K562 (cell line): ENCODE results near the gene BCCIP. TPM values are rescaled to one million over a fixed set of nuclear protein-coding genes. Genes with fewer than 3 reads are reported as not detected.

ENCODE experiments used
- BRD9 ChIP-seq: fragments of 450-650 bp; IDR thresholded peaks from 2 replicates; pipeline ENCODE4 v1.6.1; 2018; ENCODE audit warnings: low read depth; ENCODE audit not compliant: partially characterized antibody
- MYNN ChIP-seq, 2 experiments: sonication (generic); formaldehyde crosslinking in 1 of 2; IDR thresholded peaks; 2 replicates each; pipeline versions ENCODE4 v1.5.0 to v1.6.1; 2016 to 2020; ENCODE audit warnings: antibody characterized with exemption in 1 of 2, missing genetic modification reagents in 1 of 2
- NONO ChIP-seq, 2 experiments: fragments of 200-400 bp in 1 of 2; fragments of 450-650 bp in 1 of 2; formaldehyde crosslinking in 1 of 2; IDR thresholded peaks; 2 replicates each; pipeline ENCODE4 v1.6.1; 2017; ENCODE audit warnings: low read depth in 2 of 2, mild to moderate bottlenecking in 2 of 2, moderate library complexity in 2 of 2, low read length in 1 of 2
- PHF20 ChIP-seq: fragments of 450-650 bp; IDR thresholded peaks from 2 replicates; pipeline ENCODE4 v1.6.1; 2018; ENCODE audit not compliant: partially characterized antibody
- SNRNP70 ChIP-seq: fragments of 200-400 bp; formaldehyde crosslinking; optimal IDR thresholded peaks from 2 replicates; pipeline ENCODE3; 2017; ENCODE audit warnings: low read depth, low read length
- SRSF7 ChIP-seq: fragments of 200-400 bp; formaldehyde crosslinking; optimal IDR thresholded peaks from 2 replicates; pipeline ENCODE3; 2017; ENCODE audit warnings: mild to moderate bottlenecking, low read depth, low read length
- TARDBP ChIP-seq: fragments of 450-650 bp; IDR thresholded peaks from 2 replicates; pipeline ENCODE4 v1.6.1; 2016
- TFAM ChIP-seq: fragments of 250-450 bp; sonication (Bioruptor Pico); conservative IDR thresholded peaks from 2 replicates; pipeline ENCODE4 v1.5.0; 2021; ENCODE audit warnings: mild to moderate bottlenecking, moderate library complexity
- ZBTB7A ChIP-seq: IDR thresholded peaks from 2 replicates; pipeline ENCODE4 v1.6.1; 2011; ENCODE audit warnings: low read depth, mild to moderate bottlenecking, low read length, moderate library complexity, borderline replicate concordance; ENCODE audit not compliant: control insufficient read depth
- ZFPM2 ChIP-seq: fragments of 250-450 bp; sonication (Bioruptor Pico); IDR thresholded peaks from 2 replicates; pipeline ENCODE4 v1.5.1; 2022; ENCODE audit warnings: mild to moderate bottlenecking
- ZNF253 ChIP-seq: fragments of 250-450 bp; sonication (Bioruptor Pico); conservative IDR thresholded peaks from 2 replicates; pipeline ENCODE4 v1.6.1; 2021; ENCODE audit warnings: mild to moderate bottlenecking
- ZNF699 ChIP-seq: fragments of 250-450 bp; sonication (Bioruptor Pico); IDR thresholded peaks from 2 replicates; pipeline ENCODE4 v1.8.0; 2021; ENCODE audit warnings: mild to moderate bottlenecking, moderate library complexity; ENCODE audit not compliant: insufficient replicate concordance
- polyA plus RNA-seq, 8 experiments: library from polyadenylated mRNA; depleted of rRNA in 4 of 8; stranded (reverse) in 5 of 8; unstranded in 3 of 8; fragments of >200 nt; fragmentation: Nextera tagmentation in 2 of 8; fragmentation: Illumina TruSeq in 1 of 8; extraction: Ambion mirVana in 2 of 8; extraction: Trizol in 1 of 8; gene quantifications; 2 replicates each; pipeline versions ENCODE4 v1.2.1 to v1.2.3, GENCODE V29; 2011 to 2014; ENCODE audit warnings: inconsistent platforms in 1 of 8, missing spikeins in 1 of 8
- total RNA-seq, 7 experiments: library from RNA; depleted of rRNA in 6 of 7; stranded (reverse); fragments of >200 nt in 6 of 7; fragmentation: Illumina TruSeq in 2 of 7; extraction: Trizol in 2 of 7; gene quantifications; 2 replicates each; pipeline versions ENCODE4 v1.2.1 to v1.2.3, GENCODE V29; 2011 to 2021; ENCODE audit warnings: low replicate concordance in 1 of 7
- TF ChIP-seq, protein P1 (sequence below): fragments of 250-450 bp; sonication (Bioruptor Pico); IDR thresholded peaks from 2 replicates; pipeline ENCODE4 v1.4.0; 2020; ENCODE audit warnings: borderline replicate concordance
- TF ChIP-seq, protein P2 (sequence below): IDR thresholded peaks from 3 replicates; pipeline ENCODE4 v1.6.1; 2011; ENCODE audit warnings: borderline replicate concordance, mild to moderate bottlenecking; ENCODE audit not compliant: insufficient read length, insufficient read depth
- TF ChIP-seq, protein P3 (sequence below): sonication (generic); formaldehyde crosslinking; IDR thresholded peaks from 2 replicates; pipeline ENCODE4 v1.8.0; 2023; ENCODE audit warnings: missing genetic modification reagents, mild to moderate bottlenecking, borderline replicate concordance
- TF ChIP-seq, protein P4 (sequence below): sonication (generic); formaldehyde crosslinking; IDR thresholded peaks from 2 replicates; pipeline ENCODE4 v1.8.1; 2023; ENCODE audit warnings: mild to moderate bottlenecking, missing genetic modification reagents, moderate library complexity

The BCCIP gene
- total and polyA plus RNA-seq, 9 of the 15 experiments (the other 6 are each of a cell fraction or from before 2014, with no cell fraction given) = 95.1 to 204 (median 163) TPM

DNA sequence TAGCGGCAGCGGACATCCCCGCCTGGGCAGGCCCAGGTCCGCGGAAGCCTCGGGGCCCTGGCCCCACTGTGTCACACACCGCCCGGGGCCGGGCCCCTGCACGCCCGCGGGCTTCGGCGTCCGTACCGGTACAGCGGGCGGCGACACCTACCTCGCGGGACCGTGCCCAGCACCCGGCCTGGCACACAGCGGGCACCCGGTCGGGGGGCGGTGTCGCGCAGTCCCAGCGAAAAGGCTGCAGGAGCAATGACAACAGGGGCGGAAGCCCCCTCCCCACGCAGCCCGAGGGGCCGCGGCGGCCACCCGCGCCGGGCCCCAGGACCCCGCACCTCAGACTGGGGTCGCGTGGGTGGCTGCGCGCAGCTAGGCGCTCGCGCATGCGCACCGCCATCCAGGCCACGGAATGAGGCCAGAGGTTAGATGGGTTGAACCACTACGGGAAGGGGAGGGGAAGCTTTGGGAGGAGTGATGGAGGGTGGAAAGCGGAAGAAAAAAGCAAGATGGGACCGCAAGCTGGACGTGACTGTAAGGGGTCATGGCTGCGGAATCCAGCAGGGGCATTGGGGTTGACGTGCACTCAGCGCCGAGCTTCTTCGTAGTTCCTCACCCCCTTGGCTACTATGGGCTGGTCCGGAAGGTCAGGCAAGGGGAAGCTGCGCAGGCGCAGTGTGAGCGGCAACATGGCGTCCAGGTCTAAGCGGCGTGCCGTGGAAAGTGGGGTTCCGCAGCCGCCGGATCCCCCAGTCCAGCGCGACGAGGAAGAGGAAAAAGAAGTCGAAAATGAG is at the start of gene BCCIP, which contains the start of gene UROS (continued):
- peak; percentile 62; the same call in 1 of the 2 replicates for TF ChIP-seq ZBTB7A
- no peak for TF ChIP-seq TFAM (CRISPR knock-in tag)
- TF ChIP-seq NONO (IDR thresholded peaks at IDR 0.05; ENCODE audit: low read depth in 2 of 2, low read length in 1 of 2) = peak in 1 of 2 experiments; percentile 99; a peak in 2 of 4 replicates
- TF ChIP-seq, protein P1, sequence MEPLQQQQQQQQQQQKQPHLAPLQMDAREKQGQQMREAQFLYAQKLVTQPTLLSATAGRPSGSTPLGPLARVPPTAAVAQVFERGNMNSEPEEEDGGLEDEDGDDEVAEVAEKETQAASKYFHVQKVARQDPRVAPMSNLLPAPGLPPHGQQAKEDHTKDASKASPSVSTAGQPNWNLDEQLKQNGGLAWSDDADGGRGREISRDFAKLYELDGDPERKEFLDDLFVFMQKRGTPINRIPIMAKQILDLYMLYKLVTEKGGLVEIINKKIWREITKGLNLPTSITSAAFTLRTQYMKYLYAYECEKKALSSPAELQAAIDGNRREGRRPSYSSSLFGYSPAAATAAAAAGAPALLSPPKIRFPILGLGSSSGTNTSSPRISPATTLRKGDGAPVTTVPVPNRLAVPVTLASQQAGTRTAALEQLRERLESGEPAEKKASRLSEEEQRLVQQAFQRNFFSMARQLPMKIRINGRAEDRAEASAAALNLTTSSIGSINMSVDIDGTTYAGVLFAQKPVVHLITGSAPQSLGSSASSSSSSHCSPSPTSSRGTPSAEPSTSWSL (CRISPR knock-in tag) = no peak
- no peak for TF ChIP-seq ZFPM2 (CRISPR knock-in tag)
- TF ChIP-seq, protein P2, sequence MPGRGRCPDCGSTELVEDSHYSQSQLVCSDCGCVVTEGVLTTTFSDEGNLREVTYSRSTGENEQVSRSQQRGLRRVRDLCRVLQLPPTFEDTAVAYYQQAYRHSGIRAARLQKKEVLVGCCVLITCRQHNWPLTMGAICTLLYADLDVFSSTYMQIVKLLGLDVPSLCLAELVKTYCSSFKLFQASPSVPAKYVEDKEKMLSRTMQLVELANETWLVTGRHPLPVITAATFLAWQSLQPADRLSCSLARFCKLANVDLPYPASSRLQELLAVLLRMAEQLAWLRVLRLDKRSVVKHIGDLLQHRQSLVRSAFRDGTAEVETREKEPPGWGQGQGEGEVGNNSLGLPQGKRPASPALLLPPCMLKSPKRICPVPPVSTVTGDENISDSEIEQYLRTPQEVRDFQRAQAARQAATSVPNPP = no peak
- no peak for TF ChIP-seq SRSF7
- no peak for TF ChIP-seq BRD9
- TF ChIP-seq, protein P3, sequence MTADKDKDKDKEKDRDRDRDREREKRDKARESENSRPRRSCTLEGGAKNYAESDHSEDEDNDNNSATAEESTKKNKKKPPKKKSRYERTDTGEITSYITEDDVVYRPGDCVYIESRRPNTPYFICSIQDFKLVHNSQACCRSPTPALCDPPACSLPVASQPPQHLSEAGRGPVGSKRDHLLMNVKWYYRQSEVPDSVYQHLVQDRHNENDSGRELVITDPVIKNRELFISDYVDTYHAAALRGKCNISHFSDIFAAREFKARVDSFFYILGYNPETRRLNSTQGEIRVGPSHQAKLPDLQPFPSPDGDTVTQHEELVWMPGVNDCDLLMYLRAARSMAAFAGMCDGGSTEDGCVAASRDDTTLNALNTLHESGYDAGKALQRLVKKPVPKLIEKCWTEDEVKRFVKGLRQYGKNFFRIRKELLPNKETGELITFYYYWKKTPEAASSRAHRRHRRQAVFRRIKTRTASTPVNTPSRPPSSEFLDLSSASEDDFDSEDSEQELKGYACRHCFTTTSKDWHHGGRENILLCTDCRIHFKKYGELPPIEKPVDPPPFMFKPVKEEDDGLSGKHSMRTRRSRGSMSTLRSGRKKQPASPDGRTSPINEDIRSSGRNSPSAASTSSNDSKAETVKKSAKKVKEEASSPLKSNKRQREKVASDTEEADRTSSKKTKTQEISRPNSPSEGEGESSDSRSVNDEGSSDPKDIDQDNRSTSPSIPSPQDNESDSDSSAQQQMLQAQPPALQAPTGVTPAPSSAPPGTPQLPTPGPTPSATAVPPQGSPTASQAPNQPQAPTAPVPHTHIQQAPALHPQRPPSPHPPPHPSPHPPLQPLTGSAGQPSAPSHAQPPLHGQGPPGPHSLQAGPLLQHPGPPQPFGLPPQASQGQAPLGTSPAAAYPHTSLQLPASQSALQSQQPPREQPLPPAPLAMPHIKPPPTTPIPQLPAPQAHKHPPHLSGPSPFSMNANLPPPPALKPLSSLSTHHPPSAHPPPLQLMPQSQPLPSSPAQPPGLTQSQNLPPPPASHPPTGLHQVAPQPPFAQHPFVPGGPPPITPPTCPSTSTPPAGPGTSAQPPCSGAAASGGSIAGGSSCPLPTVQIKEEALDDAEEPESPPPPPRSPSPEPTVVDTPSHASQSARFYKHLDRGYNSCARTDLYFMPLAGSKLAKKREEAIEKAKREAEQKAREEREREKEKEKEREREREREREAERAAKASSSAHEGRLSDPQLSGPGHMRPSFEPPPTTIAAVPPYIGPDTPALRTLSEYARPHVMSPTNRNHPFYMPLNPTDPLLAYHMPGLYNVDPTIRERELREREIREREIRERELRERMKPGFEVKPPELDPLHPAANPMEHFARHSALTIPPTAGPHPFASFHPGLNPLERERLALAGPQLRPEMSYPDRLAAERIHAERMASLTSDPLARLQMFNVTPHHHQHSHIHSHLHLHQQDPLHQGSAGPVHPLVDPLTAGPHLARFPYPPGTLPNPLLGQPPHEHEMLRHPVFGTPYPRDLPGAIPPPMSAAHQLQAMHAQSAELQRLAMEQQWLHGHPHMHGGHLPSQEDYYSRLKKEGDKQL (CRISPR knock-in tag) = no peak
- no peak for TF ChIP-seq MYNN (IDR thresholded peaks at IDR 0.05)
- no peak for TF ChIP-seq MYNN (CRISPR knock-in tag; IDR thresholded peaks at IDR 0.05)
- TF ChIP-seq PHF20 = no peak
- no peak for TF ChIP-seq TARDBP
- no peak for TF ChIP-seq ZNF699 (CRISPR knock-in tag)
- TF ChIP-seq SNRNP70 = no peak
- TF ChIP-seq, protein P4, sequence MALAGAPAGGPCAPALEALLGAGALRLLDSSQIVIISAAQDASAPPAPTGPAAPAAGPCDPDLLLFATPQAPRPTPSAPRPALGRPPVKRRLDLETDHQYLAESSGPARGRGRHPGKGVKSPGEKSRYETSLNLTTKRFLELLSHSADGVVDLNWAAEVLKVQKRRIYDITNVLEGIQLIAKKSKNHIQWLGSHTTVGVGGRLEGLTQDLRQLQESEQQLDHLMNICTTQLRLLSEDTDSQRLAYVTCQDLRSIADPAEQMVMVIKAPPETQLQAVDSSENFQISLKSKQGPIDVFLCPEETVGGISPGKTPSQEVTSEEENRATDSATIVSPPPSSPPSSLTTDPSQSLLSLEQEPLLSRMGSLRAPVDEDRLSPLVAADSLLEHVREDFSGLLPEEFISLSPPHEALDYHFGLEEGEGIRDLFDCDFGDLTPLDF (CRISPR knock-in tag) = no peak
- no peak for TF ChIP-seq ZNF253 (CRISPR knock-in tag)
